IPS-20b (cell line): Measurements from ENCODE around the gene MAP2K7.
A peak's percentile ranks its signal among the peaks of the same experiment; 100 is the strongest.
"Not testable (repeated sequence)": the region's sequence is repeated elsewhere in the genome, so short reads cannot be mapped to it uniquely, and the experiment has no call there.

Experiments
- H3K27ac ChIP-seq: one replicate; pipeline ENCODE4 v1.5.1; 2013; ENCODE audit warnings: low read length
- H3K27me3 ChIP-seq: 2 replicates; pipeline ENCODE4 v1.6.1; 2013; ENCODE audit warnings: mild to moderate bottlenecking, low read length, inconsistent platforms; ENCODE audit not compliant: insufficient read depth
- H3K36me3 ChIP-seq: 2 replicates; pipeline ENCODE4 v1.6.1; 2013; ENCODE audit warnings: low read depth, mild to moderate bottlenecking, inconsistent platforms, low read length, moderate library complexity; ENCODE audit not compliant: insufficient read depth
- H3K4me1 ChIP-seq: 2 replicates; pipeline ENCODE4 v1.6.1; 2013; ENCODE audit warnings: mild to moderate bottlenecking, control low read depth, inconsistent platforms, low read length, moderate library complexity; ENCODE audit not compliant: insufficient read depth
- H3K4me3 ChIP-seq: 2 replicates; pipeline ENCODE4 v1.5.1; 2013; ENCODE audit warnings: mild to moderate bottlenecking, low read length, inconsistent platforms
- H3K9ac ChIP-seq: 2 replicates; pipeline ENCODE4 v1.6.1; 2013; ENCODE audit warnings: low read depth, mild to moderate bottlenecking, inconsistent platforms, low read length, moderate library complexity
- H3K9me3 ChIP-seq: 2 replicates; pipeline ENCODE4 v1.6.1; 2013; ENCODE audit warnings: mild to moderate bottlenecking, low read depth, low read length, inconsistent platforms; ENCODE audit not compliant: insufficient read depth

MAP2K7 gene

DNA sequence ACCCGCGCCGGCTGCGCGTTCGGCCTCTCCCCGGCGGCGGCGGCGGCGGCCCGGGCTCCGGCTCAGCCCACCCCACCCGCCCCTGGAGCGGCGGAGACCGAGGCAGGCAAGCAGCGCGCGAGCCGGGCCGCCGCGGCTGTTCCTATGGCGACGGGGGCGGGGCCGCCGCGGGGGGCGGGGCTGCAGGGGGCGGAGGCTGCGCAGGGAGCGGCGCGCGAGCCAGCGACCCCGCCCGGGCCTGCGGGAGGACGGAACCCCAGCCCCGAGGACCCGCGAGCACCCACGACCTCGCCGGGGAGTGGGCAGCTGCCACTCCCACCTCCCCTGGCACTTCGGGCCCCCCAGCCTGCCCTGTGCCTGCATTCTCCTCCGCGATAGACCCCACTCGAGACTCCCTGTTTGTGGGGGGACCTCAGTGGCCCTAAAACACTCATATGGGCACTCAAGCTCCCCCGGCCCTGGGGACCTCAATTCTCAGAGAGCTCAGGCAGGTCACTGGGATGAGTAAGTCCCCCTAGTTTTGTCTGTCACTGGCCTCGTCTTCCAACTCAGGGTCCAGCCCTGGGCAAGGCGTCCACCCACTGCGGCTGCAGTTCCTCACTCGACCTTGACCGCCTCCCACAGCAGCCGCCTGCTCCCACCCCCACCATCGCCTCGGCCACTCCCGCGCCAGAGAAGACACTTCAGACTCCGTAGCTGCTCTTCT is 22.5 kb downstream of the MAP2K7 start, which contains the start of gene CTXN1:
Gene CTXN1, minus strand, starts transcription at position 115 of the 706 bp plus-strand sequence. CDS start 597 bp downstream, outside the sequence.
- peaks cover 20% of the 10 kb centered on the region for H3K36me3 ChIP-seq
- H3K9me3 ChIP-seq = no peaks in the 10 kb centered on the region
- H3K9ac ChIP-seq = peak within 1 kb of the TSS; percentile 55; the same call in 1 of the 2 replicates
- no peaks in the 10 kb centered on the region for H3K27me3 ChIP-seq
- peak within 1 kb of the TSS; percentile 68 for H3K4me3 ChIP-seq
- no peaks in the 10 kb centered on the region; the same call in 1 of the 2 replicates for H3K4me1 ChIP-seq
- no peak within 1 kb of the TSS for H3K27ac ChIP-seq

DNA sequence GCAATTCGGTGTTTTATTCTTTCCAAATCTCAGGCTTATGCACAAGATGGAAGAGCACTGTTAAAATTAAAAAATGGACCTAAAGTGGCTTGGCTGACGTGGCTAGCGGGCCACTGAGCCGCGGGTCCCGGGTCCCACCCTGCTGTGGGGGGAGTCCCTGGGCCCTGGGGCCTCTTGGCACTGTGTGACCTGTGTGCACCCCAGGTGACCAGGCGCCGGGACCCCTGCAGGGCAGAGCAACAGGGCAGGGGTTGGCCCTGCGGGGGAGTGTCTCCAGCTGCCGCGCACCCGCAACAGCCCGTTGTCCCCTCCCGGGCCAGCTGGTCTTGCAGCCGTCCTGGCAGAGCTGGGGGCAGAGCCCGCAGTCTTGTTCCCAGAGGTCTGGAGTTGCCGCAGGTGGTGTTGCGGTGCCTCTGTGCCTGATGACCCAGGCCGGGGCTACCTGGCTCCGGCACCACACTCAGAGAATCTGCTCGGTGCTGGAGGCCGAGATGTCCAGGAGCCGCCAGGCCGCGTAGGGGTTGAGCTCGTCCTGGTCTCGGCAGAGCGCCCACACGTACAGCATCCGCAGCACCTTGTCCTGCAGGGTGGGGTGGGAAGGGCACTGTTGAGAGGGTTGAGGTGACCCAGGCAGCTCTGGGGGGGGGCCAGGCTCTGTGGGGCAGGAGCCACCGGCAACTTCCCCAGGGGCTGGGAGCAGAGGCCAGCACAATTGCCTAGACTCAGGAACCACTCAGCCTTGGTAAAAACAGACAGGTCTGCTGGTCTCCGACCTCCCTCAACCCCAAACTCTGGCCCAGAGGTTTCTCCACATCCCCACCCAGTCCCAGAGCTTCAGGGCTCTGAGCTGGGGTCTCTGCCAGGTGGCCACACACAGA is 23.3 kb downstream of the MAP2K7 start:
- Histone ChIP-seq H3K9ac (no peak overlapping the region; the same call in 1 of the 2 replicates), H3K27ac (no peak overlapping the region), H3K4me3 (peak overlapping the region; percentile 68; the same call in 1 of the 2 replicates), H3K4me1 (no peaks in the 10 kb centered on the region; the same call in 1 of the 2 replicates), H3K27me3 (no peaks in the 10 kb centered on the region), H3K9me3 (no peaks in the 10 kb centered on the region), H3K36me3 (peaks cover 26% of the 10 kb centered on the region)

GRCh38 chr19:7927605-7928333 is 24.1 kb downstream of the MAP2K7 start:
- H3K9ac ChIP-seq = no peak overlapping the region
- H3K27ac ChIP-seq = no peak overlapping the region
- H3K4me1 ChIP-seq = no peaks in the 10 kb centered on the region; the same call in 1 of the 2 replicates
- H3K4me3 ChIP-seq = no peak overlapping the region
- H3K36me3 ChIP-seq = peaks cover 28% of the 10 kb centered on the region
- H3K27me3 ChIP-seq = no peaks in the 10 kb centered on the region
- no peaks in the 10 kb centered on the region for H3K9me3 ChIP-seq

DNA sequence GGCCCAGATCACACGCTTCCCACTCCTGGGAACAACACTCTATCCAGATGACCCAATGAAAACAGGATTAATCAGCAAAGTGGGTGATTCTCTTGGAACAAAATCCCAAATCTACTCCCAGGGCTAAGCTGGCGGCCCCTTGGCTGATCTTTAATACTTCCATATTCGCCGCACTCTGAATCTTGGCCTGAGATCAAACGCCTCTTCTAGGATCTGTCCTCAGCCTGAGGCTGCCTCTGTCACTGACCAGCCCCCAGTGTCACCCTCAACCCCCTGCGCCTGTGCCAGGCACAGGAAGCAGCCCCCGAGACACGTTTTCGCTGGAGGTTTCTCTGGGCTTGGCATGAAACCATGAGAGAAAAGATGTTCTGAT is 24.6 kb downstream of the MAP2K7 start:
- Histone ChIP-seq H3K27ac (no peak overlapping the region), H3K9me3 (no peaks in the 10 kb centered on the region), H3K4me3 (no peak overlapping the region), H3K9ac (no peak overlapping the region), H3K4me1 (no peaks in the 10 kb centered on the region; the same call in 1 of the 2 replicates), H3K36me3 (peaks cover 34% of the 10 kb centered on the region), H3K27me3 (no peaks in the 10 kb centered on the region)

- Histone ChIP-seq H3K27me3 (no peaks in the 10 kb centered on the region), H3K9ac (no peak overlapping the region), H3K4me3 (no peak overlapping the region), H3K4me1 (no peaks in the 10 kb centered on the region; the same call in 1 of the 2 replicates), H3K36me3 (peaks cover 41% of the 10 kb centered on the region), H3K9me3 (no peaks in the 10 kb centered on the region), H3K27ac (no peak overlapping the region)
Observed at GRCh38 chr19:7928741-7929701, 25.3 kb downstream of the MAP2K7 start.

DNA sequence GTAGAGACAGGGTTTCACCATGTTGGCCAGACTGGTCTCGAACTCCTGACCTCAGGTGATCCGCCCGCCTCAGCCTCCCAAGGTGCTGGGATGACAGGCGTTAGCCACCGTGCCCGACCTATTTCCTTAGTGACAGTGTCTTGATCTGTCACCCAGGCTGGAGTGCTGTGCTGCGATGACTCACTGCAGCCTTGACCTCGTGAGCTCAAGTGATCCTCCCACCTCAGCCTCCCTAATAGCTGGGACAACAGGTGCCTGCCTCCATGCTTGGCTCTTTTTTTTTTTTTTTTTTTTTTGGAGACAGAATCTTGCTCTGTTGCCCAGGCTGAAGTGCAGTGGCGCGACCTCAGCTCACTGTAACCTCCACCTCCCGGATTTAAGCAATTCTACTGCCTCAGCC is 26.4 kb downstream of the MAP2K7 start:
- H3K4me1 ChIP-seq, H3K27ac ChIP-seq, H3K9me3 ChIP-seq, H3K27me3 ChIP-seq, H3K9ac ChIP-seq, H3K4me3 ChIP-seq: not testable (repeated sequence)
- peaks cover 47% of the 10 kb centered on the region for H3K36me3 ChIP-seq

GRCh38 chr19:7930765-7931164 is 27.1 kb downstream of the MAP2K7 start:
- peaks cover 55% of the 10 kb centered on the region for H3K36me3 ChIP-seq
- no peak overlapping the region for H3K9ac ChIP-seq
- H3K27me3 ChIP-seq = no peaks in the 10 kb centered on the region
- no peak overlapping the region for H3K4me3 ChIP-seq
- H3K9me3 ChIP-seq = no peaks in the 10 kb centered on the region
- no peak overlapping the region for H3K27ac ChIP-seq
- H3K4me1 ChIP-seq = no peaks in the 10 kb centered on the region; the same call in 1 of the 2 replicates

DNA sequence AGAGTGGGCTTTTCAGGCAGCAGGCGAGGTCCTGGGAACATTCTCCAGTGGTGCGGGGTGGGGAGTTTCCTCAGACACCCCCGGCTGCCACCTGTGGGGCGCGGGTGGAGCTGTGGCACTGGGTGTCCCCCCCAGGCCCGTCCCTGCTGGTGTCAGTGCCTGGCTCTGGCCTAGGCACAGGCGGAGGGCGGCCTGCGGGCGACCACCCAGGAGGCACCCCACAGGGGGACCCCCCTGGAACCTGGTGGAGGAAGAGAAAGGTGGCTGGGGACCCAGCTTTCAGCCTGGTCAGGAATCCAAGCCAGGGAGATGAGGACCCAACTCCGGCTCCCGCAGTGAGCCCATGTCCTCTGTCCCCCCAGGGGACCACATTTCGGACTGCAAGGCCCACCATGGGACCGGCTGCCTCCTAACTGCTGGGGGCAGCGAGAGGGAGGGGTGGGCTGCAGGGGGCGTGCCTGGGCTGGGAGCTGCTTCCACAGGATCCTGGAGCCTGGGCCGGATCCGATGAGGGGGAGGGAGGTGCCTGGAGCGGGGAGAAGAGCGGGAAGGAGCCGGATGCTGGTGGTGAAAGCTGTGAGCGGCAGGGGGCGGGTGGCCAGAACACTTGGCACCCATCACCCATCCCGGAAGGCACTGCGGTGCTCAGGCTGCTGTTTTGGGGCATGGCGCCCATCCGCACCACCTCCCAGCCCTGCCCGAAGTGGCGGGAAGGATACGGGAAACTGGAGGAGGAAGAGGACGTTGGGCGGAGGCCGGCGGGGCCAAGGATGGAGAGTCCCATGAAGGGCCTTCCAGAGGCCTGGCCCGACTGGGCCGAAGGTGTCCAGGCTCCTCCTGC is 27.8 kb downstream of the MAP2K7 start:
- Histone ChIP-seq H3K36me3 (peaks cover 61% of the 10 kb centered on the region), H3K27ac (no peak overlapping the region), H3K9me3 (no peaks in the 10 kb centered on the region), H3K4me3 (no peak overlapping the region), H3K27me3 (no peaks in the 10 kb centered on the region), H3K4me1 (no peaks in the 10 kb centered on the region; the same call in 1 of the 2 replicates), H3K9ac (no peak overlapping the region)

- H3K27me3 ChIP-seq = no peaks in the 10 kb centered on the region
- H3K27ac ChIP-seq = no peak overlapping the region
- no peaks in the 10 kb centered on the region for H3K4me1 ChIP-seq
- no peaks in the 10 kb centered on the region for H3K9me3 ChIP-seq
- peaks cover 71% of the 10 kb centered on the region for H3K36me3 ChIP-seq
- no peak overlapping the region for H3K4me3 ChIP-seq
- no peak overlapping the region for H3K9ac ChIP-seq
Observed at GRCh38 chr19:7932276-7932929, 28.7 kb downstream of the MAP2K7 start.

DNA sequence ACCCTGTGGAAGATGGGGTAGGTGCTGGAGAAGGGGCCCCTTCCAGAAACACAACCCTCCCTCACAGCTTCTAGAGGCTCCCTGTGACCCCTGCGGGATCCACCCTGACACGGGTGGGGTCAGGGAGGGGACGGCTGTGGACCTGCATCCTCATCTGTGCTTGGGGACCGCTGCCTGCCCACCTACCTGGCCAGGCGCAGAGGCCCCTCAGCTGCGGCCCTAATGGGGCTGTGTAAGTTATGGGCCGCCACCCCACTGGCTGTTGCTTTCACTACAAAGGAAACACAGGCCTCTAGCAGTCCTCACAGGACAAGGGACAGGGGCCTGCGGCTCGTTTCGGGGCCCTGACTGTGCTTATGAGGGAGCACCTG is 29.2 kb downstream of the MAP2K7 start:
- Histone ChIP-seq H3K9me3 (no peaks in the 10 kb centered on the region), H3K4me3 (no peak overlapping the region), H3K36me3 (peaks cover 76% of the 10 kb centered on the region), H3K9ac (no peak overlapping the region), H3K27me3 (no peaks in the 10 kb centered on the region), H3K4me1 (no peaks in the 10 kb centered on the region), H3K27ac (no peak overlapping the region)
